H1 (cell line): ENCODE measurements around the gene OCEL1. TPM values are rescaled to one million over a fixed set of nuclear protein-coding genes. Genes with fewer than 3 reads are reported as not detected.

Experiments used
- CTCF ChIA-PET: fragments of 300-600 bp; sonication (Branson Sonifier 250); formaldehyde crosslinking; loops from one replicate; lab custom pipeline; 2021; ENCODE audit not compliant: partially characterized antibody; lab: Charles Lee
- POLR2A ChIA-PET: fragments of 300-600 bp; sonication (Branson Sonifier 250); formaldehyde crosslinking; loops from one replicate; lab custom pipeline; 2021; ENCODE audit warnings: inconsistent platforms; ENCODE audit not compliant: partially characterized antibody; lab: Charles Lee
- DNase-seq, 2 experiments: peaks; one replicate each; pipeline versions ENCODE4 v3.0.0 to v3.0.0-alpha.2; 2010 to 2022; ENCODE audit warnings: low spot score in 2 of 2, low read depth in 1 of 2, mixed read lengths in 1 of 2
- FAIRE-seq: peaks from 2 replicates; lab custom pipeline; 2011; peaks lifted over from hg19 to GRCh38; lab: Jason Lieb, UNC
- H2AFZ ChIP-seq: 2 replicates; pipeline ENCODE4 v1.8.1; 2012; ENCODE audit warnings: low read length, inconsistent platforms
- H2AK5ac ChIP-seq: 2 replicates; pipeline ENCODE4 v1.6.1; 2013; ENCODE audit warnings: low read depth, low read length
- H2BK120ac ChIP-seq: replicated peaks from 2 replicates; pipeline ENCODE3; 2013; ENCODE audit warnings: low read depth, low read length, inconsistent platforms
- H2BK12ac ChIP-seq: 2 replicates; pipeline ENCODE4 v1.6.1; 2013; ENCODE audit warnings: low read depth, low read length
- H2BK15ac ChIP-seq: 2 replicates; pipeline ENCODE4 v1.6.1; 2013; ENCODE audit warnings: low read length
- H2BK20ac ChIP-seq: 2 replicates; pipeline ENCODE4 v1.6.1; 2013; ENCODE audit warnings: low read length
- H2BK5ac ChIP-seq: 2 replicates; pipeline ENCODE4 v1.6.1; 2013; ENCODE audit warnings: low read depth, low read length
- H3K14ac ChIP-seq: 2 replicates; pipeline ENCODE4 v1.6.1; 2013; ENCODE audit warnings: inconsistent platforms; ENCODE audit not compliant: insufficient read length
- H3K18ac ChIP-seq: 2 replicates; pipeline ENCODE4 v1.6.1; 2013; ENCODE audit warnings: low read length; ENCODE audit errors: extremely low read depth
- H3K23ac ChIP-seq: 2 replicates; pipeline ENCODE4 v1.6.1; 2013; ENCODE audit warnings: inconsistent platforms; ENCODE audit not compliant: insufficient read length
- H3K23me2 ChIP-seq: 2 replicates; pipeline ENCODE4 v1.6.1; 2013; ENCODE audit warnings: low read depth, low read length
- H3K27ac ChIP-seq: 2 replicates; pipeline ENCODE4 v1.6.1; 2011; ENCODE audit warnings: low read depth, low read length, inconsistent platforms
- H3K27me3 ChIP-seq, 4 experiments: replicated peaks in 1 of 4; 1 replicate in 1 of 4; 2 replicates in 3 of 4; pipeline versions ENCODE4 v1.6.1 to v1.8.1; 2011 to 2013; ENCODE audit warnings: low read length in 3 of 4, mild to moderate bottlenecking in 3 of 4, inconsistent platforms in 2 of 4, mixed read lengths in 2 of 4, moderate library complexity in 1 of 4; ENCODE audit not compliant: control insufficient read depth in 3 of 4, insufficient read depth in 3 of 4; ENCODE audit errors: extremely low read depth in 1 of 4
- H3K36me3 ChIP-seq, 4 experiments: 2 replicates each; pipeline versions ENCODE4 v1.6.1 to v1.8.1; 2011 to 2013; ENCODE audit warnings: mild to moderate bottlenecking in 4 of 4, low read length in 3 of 4, moderate library complexity in 2 of 4, control low read depth in 1 of 4, inconsistent platforms in 1 of 4; ENCODE audit not compliant: insufficient read depth in 4 of 4, control insufficient read depth in 2 of 4
- H3K4ac ChIP-seq: replicated peaks from 2 replicates; pipeline ENCODE3; 2013; ENCODE audit warnings: low read length, low read depth, mixed read lengths, inconsistent platforms; ENCODE audit not compliant: insufficient read length
- H3K4me1 ChIP-seq, 4 experiments: replicated peaks in 1 of 4; 1 replicate in 1 of 4; 2 replicates in 3 of 4; pipeline versions ENCODE4 v1.6.1 to v1.8.1; 2011 to 2013; ENCODE audit warnings: low read length in 3 of 4, inconsistent platforms in 2 of 4, mixed read lengths in 1 of 4; ENCODE audit not compliant: insufficient read depth in 4 of 4, control insufficient read depth in 3 of 4
- H3K4me2 ChIP-seq, 2 experiments: 2 replicates each; pipeline versions ENCODE4 v1.6.1 to v1.8.1; 2011 to 2013; ENCODE audit warnings: low read depth in 2 of 2, low read length in 2 of 2, control low read depth in 1 of 2, inconsistent platforms in 1 of 2, mild to moderate bottlenecking in 1 of 2; ENCODE audit not compliant: insufficient read depth in 1 of 2
- H3K4me3 ChIP-seq, 4 experiments: fragments of 200-600, 300-600 bp in 1 of 4; sonication (generic), shearing (Covaris generic), sonication (Bioruptor Twin) in 1 of 4; 2 replicates each; pipeline versions ENCODE4 v1.5.1 to v1.8.1; 2011 to 2016; ENCODE audit warnings: low read length in 4 of 4, low read depth in 3 of 4, control low read depth in 2 of 4, inconsistent platforms in 2 of 4, mild to moderate bottlenecking in 2 of 4, mixed read lengths in 1 of 4, moderate library complexity in 1 of 4; ENCODE audit not compliant: insufficient read depth in 2 of 4; ENCODE audit errors: extremely low read depth in 1 of 4
- H3K56ac ChIP-seq: replicated peaks from 2 replicates; pipeline ENCODE3; 2013; ENCODE audit warnings: low read depth, mild to moderate bottlenecking, mixed read lengths, low read length, inconsistent platforms; ENCODE audit not compliant: insufficient read length
- H3K79me1 ChIP-seq: 2 replicates; pipeline ENCODE4 v1.6.1; 2013; ENCODE audit warnings: low read depth, low read length, control low read depth
- H3K79me2 ChIP-seq, 2 experiments: 2 replicates each; pipeline versions ENCODE4 v1.6.1 to v1.8.1; 2012 to 2013; ENCODE audit warnings: low read length in 2 of 2, mild to moderate bottlenecking in 2 of 2, inconsistent platforms in 1 of 2; ENCODE audit not compliant: insufficient read depth in 2 of 2, control insufficient read depth in 1 of 2
- H3K9ac ChIP-seq, 4 experiments: replicated peaks in 1 of 4; 1 replicate in 1 of 4; 2 replicates in 3 of 4; pipeline versions ENCODE4 v1.6.1 to v1.8.1; 2011 to 2013; ENCODE audit warnings: low read depth in 3 of 4, low read length in 3 of 4, control low read depth in 2 of 4, mild to moderate bottlenecking in 2 of 4, moderate library complexity in 2 of 4, inconsistent platforms in 1 of 4; ENCODE audit errors: extremely low read depth in 1 of 4
- H3K9me3 ChIP-seq, 2 experiments: 2 replicates each; pipeline versions ENCODE4 v1.6.1 to v1.8.1; 2012 to 2013; ENCODE audit warnings: mild to moderate bottlenecking in 2 of 2, moderate library complexity in 2 of 2, control low read depth in 1 of 2, inconsistent platforms in 1 of 2, low read depth in 1 of 2, low read length in 1 of 2, mixed read lengths in 1 of 2; ENCODE audit not compliant: insufficient read depth in 2 of 2
- H4K20me1 ChIP-seq, 2 experiments: replicated peaks in 1 of 2; 2 replicates each; pipeline versions ENCODE3 to v1.8.1; 2011 to 2013; ENCODE audit warnings: inconsistent platforms in 2 of 2, low read length in 2 of 2, mild to moderate bottlenecking in 1 of 2; ENCODE audit not compliant: insufficient read depth in 2 of 2, control insufficient read depth in 1 of 2
- H4K5ac ChIP-seq: 2 replicates; pipeline ENCODE4 v1.6.1; 2013; ENCODE audit warnings: low read length, low read depth, mixed read lengths, inconsistent platforms; ENCODE audit not compliant: insufficient read length
- H4K8ac ChIP-seq: 2 replicates; pipeline ENCODE4 v1.8.0; 2013; ENCODE audit warnings: mild to moderate bottlenecking, moderate library complexity, low read length, inconsistent platforms; ENCODE audit not compliant: insufficient read depth; ENCODE audit errors: extremely low read depth
- H4K91ac ChIP-seq: replicated peaks from 2 replicates; pipeline ENCODE3; 2013; ENCODE audit warnings: low read length, mixed read lengths, inconsistent platforms; ENCODE audit not compliant: insufficient read length
- ASH2L ChIP-seq: fragments of 200-600, 300-600 bp; sonication (generic); IDR thresholded peaks from one replicate; pipeline ENCODE4 v1.7.1; 2017; ENCODE audit warnings: low read length
- BACH1 ChIP-seq: IDR thresholded peaks from 2 replicates; pipeline ENCODE4 v1.6.1; 2012; ENCODE audit warnings: low read length, improper control_type of control experiment
- CTBP2 ChIP-seq: IDR thresholded peaks from 2 replicates; pipeline ENCODE4 v1.7.0; 2011; ENCODE audit warnings: borderline replicate concordance, mild to moderate bottlenecking, moderate library complexity, mixed read lengths, low read length; ENCODE audit not compliant: insufficient read depth, insufficient read length
- GABPA ChIP-seq: IDR thresholded peaks from 2 replicates; pipeline ENCODE4 v1.6.1; 2011; ENCODE audit warnings: mild to moderate bottlenecking, low read length, moderate library complexity, borderline replicate concordance; ENCODE audit not compliant: insufficient read depth
- HDAC6 ChIP-seq: IDR thresholded peaks from one replicate; pipeline ENCODE4 v1.7.1; 2012; ENCODE audit warnings: low read depth, mild to moderate bottlenecking, inconsistent platforms, low read length, moderate library complexity
- RFX5 ChIP-seq: IDR thresholded peaks from 2 replicates; pipeline ENCODE4 v1.6.1; 2011; ENCODE audit warnings: low read depth, low read length, improper control_type of control experiment, borderline replicate concordance
- SAP30 ChIP-seq: fragments of 300-600 bp; sonication (generic); IDR thresholded peaks from 2 replicates; pipeline ENCODE4 v1.7.1; 2012; ENCODE audit warnings: low read length, moderate library complexity, mild to moderate bottlenecking, inconsistent platforms; ENCODE audit not compliant: insufficient read depth, insufficient replicate concordance
- SIN3A ChIP-seq, 2 experiments: IDR thresholded peaks in 1 of 2; conservative IDR thresholded peaks in 1 of 2; 2 replicates each; pipeline ENCODE4 v1.6.1; 2011 to 2012; ENCODE audit warnings: low read length in 2 of 2, improper control_type of control experiment in 1 of 2, low read depth in 1 of 2, mild to moderate bottlenecking in 1 of 2
- SP1 ChIP-seq: IDR thresholded peaks from 2 replicates; pipeline ENCODE4 v1.6.1; 2011; ENCODE audit warnings: low read depth, low read length
- SP4 ChIP-seq: IDR thresholded peaks from 2 replicates; pipeline ENCODE4 v1.6.1; 2012; ENCODE audit warnings: low read length, inconsistent platforms
- SUZ12 ChIP-seq: fragments of 200-600 bp; sonication (generic); IDR thresholded peaks from 2 replicates; pipeline ENCODE4 v1.6.1; 2012; ENCODE audit warnings: mild to moderate bottlenecking, inconsistent platforms, low read length, moderate library complexity, mixed read lengths
- TEAD4 ChIP-seq: IDR thresholded peaks from 2 replicates; pipeline ENCODE4 v1.6.1; 2012; ENCODE audit warnings: low read depth, low read length, inconsistent platforms, mixed read lengths
- WGBS, 2 experiments: shearing (Covaris generic) in 1 of 2; methylation state at CpG; one replicate each; pipeline versions ENCODE4 v1.1.6 to v1.1.7; 2013 to 2015; ENCODE audit warnings: low lambda C conversion rate in 2 of 2, mixed read lengths in 2 of 2, inconsistent platforms in 1 of 2, low coverage in 1 of 2, missing lambda C conversion rate in 1 of 2; ENCODE audit not compliant: insufficient replicate concordance in 2 of 2, insufficient coverage in 1 of 2, insufficient read length in 1 of 2; ENCODE audit errors: extremely low coverage in 1 of 2, missing lambda C conversion rate in 1 of 2; 5-methylcytosine and 5-hydroxymethylcytosine counted together
- polyA plus RNA-seq, 7 experiments: library from polyadenylated mRNA; depleted of rRNA in 3 of 7; stranded (reverse) in 5 of 7; unstranded in 2 of 7; fragments of >200 nt in 5 of 7; fragments of 200-250 nt in 2 of 7; gene quantifications; 1 replicate in 5 of 7; 2 replicates in 1 of 7; 4 replicates in 1 of 7; pipeline versions ENCODE4 v1.2.1 to v1.2.3, GENCODE V29; 2011 to 2013; ENCODE audit warnings: missing spikeins in 2 of 7, mixed read lengths in 2 of 7
- total RNA-seq: library from RNA; stranded (reverse); fragmentation: NEBNext Ultra II Directional; extraction: Animal tissue kit (Norgen Biotek cat#: 25700); gene quantifications from 2 replicates; pipeline ENCODE4 v1.2.1, GENCODE V29; 2021

Gene OCEL1
- total and polyA plus RNA-seq, 2 of the 8 experiments (the other 6 are each of a cell fraction or from before 2014, with no cell fraction given), result 13.3 to 32.6 TPM

DNA sequence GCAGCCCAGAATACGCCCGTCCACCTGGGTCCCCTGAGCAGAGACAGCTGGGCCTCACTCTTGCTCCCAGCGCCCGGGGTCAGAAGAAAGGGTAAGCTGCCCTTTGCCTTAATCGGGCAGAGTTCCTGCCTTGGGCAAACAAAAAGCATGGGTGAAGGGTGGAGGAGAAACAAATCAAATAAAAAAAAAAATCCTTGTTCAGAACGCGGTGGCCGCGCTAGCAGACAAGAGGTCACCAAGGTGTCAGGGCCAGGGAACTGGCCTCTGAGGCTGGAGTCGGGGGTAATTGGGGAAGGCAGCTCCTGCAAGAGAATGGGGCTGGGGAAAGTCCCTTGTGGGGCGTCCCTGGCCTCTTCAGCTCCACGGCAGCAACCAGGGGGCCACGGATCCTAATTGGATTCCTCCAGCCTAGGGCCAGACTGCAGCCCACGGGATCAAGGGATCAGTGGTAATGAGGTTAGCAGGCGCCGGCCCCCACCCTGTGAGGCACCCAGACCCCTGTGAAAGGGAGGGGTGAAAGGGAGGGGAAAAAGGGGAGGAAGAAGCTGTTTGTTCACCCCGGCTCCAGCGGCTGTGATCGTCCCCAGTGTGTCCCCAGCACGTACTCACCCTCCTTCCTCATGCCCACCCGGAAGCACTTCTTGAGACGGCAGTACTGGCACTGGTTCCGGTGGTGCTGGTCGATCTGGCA lies 14.2 kb downstream of the OCEL1 start:
- H3K27ac ChIP-seq, result no peak overlapping the region
- CTCF ChIA-PET, result interaction anchor here (0.7 to 1.5 kb wide), 5 partner anchors 16 to 171 kb away, joined by 3 to 6 read pairs (median 3); no protein-coding TSS in a partner anchor
- TF ChIP-seq ASH2L (no peak), BACH1 (no peak), SP4 (no peak), SP1 (no peak), RFX5 (no peak), SIN3A (conservative IDR thresholded peaks at IDR 0.05 in 1 of 2, IDR thresholded peaks at IDR 0.05 in 1 of 2; ENCODE audit: low read depth in 1 of 2, low read length in 2 of 2) (no peak), CTBP2 (no peak), SAP30 (no peak), GABPA (no peak), SUZ12 (no peak), HDAC6 (no peak), TEAD4 (no peak)

More for the DNA sequence above, 14.2 kb downstream of the OCEL1 start:
- H3K79me1 ChIP-seq, result peaks cover 14% of the 10 kb centered on the region
- no peak overlapping the region for H2AFZ ChIP-seq
- H4K8ac ChIP-seq, result no peak overlapping the region
- POLR2A ChIA-PET, result interaction anchor here (0.8 to 6.4 kb wide), 5 partner anchors 9 to 93 kb away, joined by 3 to 118 read pairs (median 4); partner anchors contain the start of genes BABAM1 and OCEL1
- no peak overlapping the region for H4K5ac ChIP-seq
- no peak overlapping the region for H3K4me2 ChIP-seq
- 89% methylated on average over 20 of the region's 24 CpGs; no CpG with 5 or more reads in 1 of the 2 experiments for WGBS, 2 experiments
- H3K9me3 ChIP-seq, result no peaks in the 10 kb centered on the region
- H3K79me2 ChIP-seq, result peaks cover 28 to 54% of the 10 kb centered on the region in 2 experiments; a peak in 3 of 4 replicates
- H3K23ac ChIP-seq, result no peak overlapping the region
- H3K23me2 ChIP-seq, result peaks cover 2% of the 10 kb centered on the region; the same call in 1 of the 2 replicates
- H2BK5ac ChIP-seq, result 0 out of 2 replicates have a peak overlapping the region, but pooled peaks have one; percentile 16
- peaks cover 13 to 15% of the 10 kb centered on the region in 2 experiments for H4K20me1 ChIP-seq
- H3K9ac ChIP-seq, result no peak overlapping the region
- no peak for FAIRE-seq
- no peak overlapping the region for H2AK5ac ChIP-seq
- peaks cover 6 to 19% (median 15%) of the 10 kb centered on the region in 4 experiments for H3K4me1 ChIP-seq
- H3K14ac ChIP-seq, result no peak overlapping the region
- H2BK120ac ChIP-seq, result no peak overlapping the region
- no peaks in the 10 kb centered on the region for H3K27me3 ChIP-seq
- H2BK12ac ChIP-seq, result no peak overlapping the region
- no peak overlapping the region for H4K91ac ChIP-seq
- H3K4me3 ChIP-seq, result no peak overlapping the region
- no peak overlapping the region for H3K18ac ChIP-seq
- H2BK20ac ChIP-seq, result no peak overlapping the region
- no peak overlapping the region; the same call in 1 of the 2 replicates for H2BK15ac ChIP-seq
- H3K56ac ChIP-seq, result no peak overlapping the region
- H3K4ac ChIP-seq, result no peak overlapping the region
- DNase-seq, result no peak
- H3K36me3 ChIP-seq, result peaks cover 0 to 17% (median 3%) of the 10 kb centered on the region in 4 experiments; a peak in 4 of 8 replicates
